GM12864 (cell line): ENCODE measurements around the gene PAX5.

Experiments
- DNase-seq: peaks from one replicate; pipeline ENCODE4 v3.0.0-alpha.2; 2011; ENCODE audit warnings: low read depth
- H3K4me3 ChIP-seq: 2 replicates; pipeline ENCODE4 v1.5.1; 2011; ENCODE audit warnings: mild to moderate bottlenecking, low read depth, low read length, control low read depth
- CTCF ChIP-seq: IDR thresholded peaks from 2 replicates; pipeline ENCODE4 v1.5.1; 2011; ENCODE audit warnings: low read depth, mild to moderate bottlenecking, moderate library complexity, low read length, control low read depth, inconsistent platforms; ENCODE audit errors: missing control alignments

Gene PAX5

DNA sequence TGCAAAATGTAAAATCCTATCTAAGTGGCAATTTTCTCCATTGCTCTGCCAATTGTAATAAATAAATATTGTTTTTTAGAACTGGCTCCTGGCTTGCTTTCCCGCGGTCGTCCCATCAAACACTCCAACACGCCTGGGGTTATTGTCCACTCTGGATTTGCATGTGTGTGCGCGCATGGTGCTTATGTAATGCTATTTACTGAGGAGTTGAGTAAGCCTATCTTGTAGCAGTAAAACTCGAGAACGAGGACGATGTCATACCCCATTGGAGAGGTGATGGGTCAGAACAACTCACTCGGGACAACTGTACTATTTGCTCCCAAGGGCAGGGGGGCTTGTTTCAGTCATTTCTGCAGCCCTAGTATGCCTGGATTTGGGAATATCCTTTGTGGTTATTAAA, 220.9 kb downstream of the PAX5 start:
- H3K4me3 ChIP-seq = no peak overlapping the region
- no peak for DNase-seq
- no peak for TF ChIP-seq CTCF

DNA sequence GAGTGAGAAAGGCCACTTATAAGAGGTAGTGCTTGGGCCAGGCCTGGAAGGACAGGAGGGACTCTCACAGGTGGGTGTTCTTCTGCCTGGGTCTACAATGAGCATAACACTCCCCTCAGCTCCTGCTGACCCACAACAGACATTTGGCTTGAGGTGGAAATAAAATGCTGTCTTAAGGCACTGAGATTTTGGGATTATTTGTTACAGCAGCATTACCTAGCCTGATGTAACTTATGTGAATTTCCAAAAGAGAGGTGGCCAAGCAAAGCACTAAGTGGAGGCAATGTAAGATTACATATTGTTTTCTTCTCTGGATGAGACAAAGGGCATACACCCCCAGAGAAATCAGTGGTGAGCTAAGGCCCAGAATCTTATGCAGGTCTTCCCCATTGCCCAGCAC, 221.5 kb downstream of the PAX5 start:
- no peak for DNase-seq
- TF ChIP-seq CTCF = no peak
- H3K4me3 ChIP-seq = no peak overlapping the region

DNA sequence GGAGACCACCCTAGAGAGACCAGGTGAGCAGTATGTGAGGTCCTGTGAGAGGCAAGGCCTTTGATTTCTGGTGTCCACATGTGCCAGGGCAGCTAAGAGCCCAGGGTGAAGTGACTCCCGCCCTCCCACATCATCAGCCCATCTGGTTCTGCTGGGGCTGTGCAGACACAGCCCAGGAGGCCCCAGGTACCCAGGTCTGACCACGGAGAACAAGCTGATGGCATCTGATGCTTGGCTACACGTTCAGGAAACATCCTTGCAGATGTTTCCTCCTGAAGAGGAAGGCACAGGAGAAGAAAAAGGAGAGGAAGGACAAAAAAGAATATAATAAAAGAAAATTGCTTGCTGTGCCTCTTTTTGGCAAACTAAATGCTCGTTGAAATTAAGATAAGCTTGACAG, 225.8 kb downstream of the PAX5 start:
- DNase-seq = no peak
- H3K4me3 ChIP-seq = no peak overlapping the region
- TF ChIP-seq CTCF = no peak

GRCh38 chr9:36803961-36804360, 230.1 kb downstream of the PAX5 start:
- DNase-seq = no peak
- TF ChIP-seq CTCF = no peak

GRCh38 chr9:36802201-36802920, 231.7 kb downstream of the PAX5 start:
- TF ChIP-seq CTCF = no peak
- no peak for DNase-seq
- H3K4me3 ChIP-seq = no peak overlapping the region

More at GRCh38 chr9:36803961-36804360, 230.1 kb downstream of the PAX5 start:
- H3K4me3 ChIP-seq = no peak overlapping the region

DNA sequence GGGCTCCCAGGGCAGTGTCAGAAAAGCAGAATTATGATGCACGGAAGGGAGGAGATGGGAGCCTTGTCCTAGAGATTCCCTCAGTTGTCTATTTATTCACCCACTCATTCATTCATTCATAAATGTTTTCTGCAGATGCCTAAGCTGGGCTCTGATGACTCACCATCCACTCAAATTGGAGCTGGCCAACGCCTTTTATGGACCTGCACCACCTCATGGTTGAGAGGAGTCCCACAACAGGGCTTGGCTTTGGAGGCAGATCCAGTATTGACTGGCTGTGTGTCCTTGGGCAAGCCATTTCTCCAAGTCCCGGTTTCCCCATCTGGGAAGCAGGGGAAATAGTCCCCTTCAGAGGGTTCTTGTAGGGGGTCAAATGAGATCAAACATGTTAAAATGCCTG, 233.6 kb downstream of the PAX5 start:
- TF ChIP-seq CTCF = no peak
- no peak for DNase-seq
- no peak overlapping the region for H3K4me3 ChIP-seq
